ENCODE data around the gene EIF3B. TPM values are rescaled to one million over a fixed set of nuclear protein-coding genes. Genes with fewer than 3 reads are reported as not detected.

The EIF3B gene
- total and polyA plus RNA-seq, 4 donors = 82.5 to 133 (median 96.0) TPM

- TF ChIP-seq, protein P1, sequence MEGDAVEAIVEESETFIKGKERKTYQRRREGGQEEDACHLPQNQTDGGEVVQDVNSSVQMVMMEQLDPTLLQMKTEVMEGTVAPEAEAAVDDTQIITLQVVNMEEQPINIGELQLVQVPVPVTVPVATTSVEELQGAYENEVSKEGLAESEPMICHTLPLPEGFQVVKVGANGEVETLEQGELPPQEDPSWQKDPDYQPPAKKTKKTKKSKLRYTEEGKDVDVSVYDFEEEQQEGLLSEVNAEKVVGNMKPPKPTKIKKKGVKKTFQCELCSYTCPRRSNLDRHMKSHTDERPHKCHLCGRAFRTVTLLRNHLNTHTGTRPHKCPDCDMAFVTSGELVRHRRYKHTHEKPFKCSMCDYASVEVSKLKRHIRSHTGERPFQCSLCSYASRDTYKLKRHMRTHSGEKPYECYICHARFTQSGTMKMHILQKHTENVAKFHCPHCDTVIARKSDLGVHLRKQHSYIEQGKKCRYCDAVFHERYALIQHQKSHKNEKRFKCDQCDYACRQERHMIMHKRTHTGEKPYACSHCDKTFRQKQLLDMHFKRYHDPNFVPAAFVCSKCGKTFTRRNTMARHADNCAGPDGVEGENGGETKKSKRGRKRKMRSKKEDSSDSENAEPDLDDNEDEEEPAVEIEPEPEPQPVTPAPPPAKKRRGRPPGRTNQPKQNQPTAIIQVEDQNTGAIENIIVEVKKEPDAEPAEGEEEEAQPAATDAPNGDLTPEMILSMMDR (IDR thresholded peaks at IDR 0.05; ENCODE audit: control extremely low read depth, extremely low read depth) = no peak
- ATAC-seq (ENCODE audit: insufficient read depth, low FRiP score) = no peak
- Histone ChIP-seq H3K27me3 (ENCODE audit: control insufficient read depth in 3 of 3, insufficient read depth in 3 of 3, low read length in 2 of 3) (no peaks in the 10 kb centered on the region), H3K4me1 (ENCODE audit: control insufficient read depth in 5 of 5, insufficient read depth in 5 of 5, low read length in 5 of 5) (peaks cover 0 to 10% (median 0%) of the 10 kb centered on the region in 5 donors), H3K9me3 (ENCODE audit: control insufficient read depth in 4 of 4, insufficient read depth in 3 of 4, low read length in 3 of 4) (no peaks in the 10 kb centered on the region), H3K4me3 (no peak overlapping the region), H3K36me3 (ENCODE audit: control insufficient read depth in 4 of 4, insufficient read depth in 4 of 4, low read length in 4 of 4) (peaks cover 0 to 4% (median 1%) of the 10 kb centered on the region in 4 donors), H3K27ac (ENCODE audit: low read depth in 1 of 2, low read length in 1 of 2) (no peak overlapping the region), H3K9ac (ENCODE audit: insufficient read depth in 1 of 2, low read length in 2 of 2) (no peak overlapping the region)
- WGBS, 2 donors = 41 to 72% methylated on average over 7 of the region's 7 CpGs
- no peak for DNase-seq
Observed at GRCh38 chr7:2307690-2308107, 46.9 kb upstream of the EIF3B start.

DNA sequence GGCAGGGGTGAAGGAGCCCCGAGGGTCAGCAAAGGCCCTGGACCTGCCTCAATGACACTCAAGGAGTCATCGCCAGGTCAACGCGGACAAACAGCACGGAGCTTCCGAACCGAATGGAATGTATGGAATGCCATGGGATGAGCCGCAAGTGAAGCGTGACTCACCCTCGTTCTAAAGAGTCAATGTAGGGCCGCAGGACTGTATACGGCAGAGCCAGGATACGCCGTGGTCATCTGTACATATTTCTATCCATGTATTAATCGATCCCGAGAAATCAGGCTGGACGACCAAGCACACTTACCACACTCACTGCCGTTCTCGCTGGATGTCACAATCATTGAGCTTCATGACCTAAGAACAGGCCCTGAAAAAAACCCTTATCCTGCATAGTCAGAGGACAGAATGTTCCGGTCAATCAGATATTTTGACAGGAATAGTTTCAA, 44.7 kb upstream of the EIF3B start:
- Histone ChIP-seq H3K4me1 (ENCODE audit: control insufficient read depth in 5 of 5, insufficient read depth in 5 of 5, low read length in 5 of 5) (peaks cover 0 to 11% (median 4%) of the 10 kb centered on the region in 5 donors), H3K27me3 (ENCODE audit: control insufficient read depth in 3 of 3, insufficient read depth in 3 of 3, low read length in 2 of 3) (no peaks in the 10 kb centered on the region), H3K9me3 (ENCODE audit: control insufficient read depth in 4 of 4, insufficient read depth in 3 of 4, low read length in 3 of 4) (no peaks in the 10 kb centered on the region), H3K9ac (ENCODE audit: insufficient read depth in 1 of 2, low read length in 2 of 2) (no peak overlapping the region), H3K36me3 (ENCODE audit: control insufficient read depth in 4 of 4, insufficient read depth in 4 of 4, low read length in 4 of 4) (peaks cover 0 to 4% (median 1%) of the 10 kb centered on the region in 4 donors), H3K4me3 (no peak overlapping the region), H3K27ac (ENCODE audit: low read depth in 1 of 2, low read length in 1 of 2) (no peak overlapping the region)
- ATAC-seq (ENCODE audit: insufficient read depth, low FRiP score) (no peak), DNase-seq (no peak)
- 80 to 85% methylated on average over 20 of the region's 20 CpGs for WGBS, 2 donors
- TF ChIP-seq, protein P1 (IDR thresholded peaks at IDR 0.05; ENCODE audit: control extremely low read depth, extremely low read depth) = no peak

DNA sequence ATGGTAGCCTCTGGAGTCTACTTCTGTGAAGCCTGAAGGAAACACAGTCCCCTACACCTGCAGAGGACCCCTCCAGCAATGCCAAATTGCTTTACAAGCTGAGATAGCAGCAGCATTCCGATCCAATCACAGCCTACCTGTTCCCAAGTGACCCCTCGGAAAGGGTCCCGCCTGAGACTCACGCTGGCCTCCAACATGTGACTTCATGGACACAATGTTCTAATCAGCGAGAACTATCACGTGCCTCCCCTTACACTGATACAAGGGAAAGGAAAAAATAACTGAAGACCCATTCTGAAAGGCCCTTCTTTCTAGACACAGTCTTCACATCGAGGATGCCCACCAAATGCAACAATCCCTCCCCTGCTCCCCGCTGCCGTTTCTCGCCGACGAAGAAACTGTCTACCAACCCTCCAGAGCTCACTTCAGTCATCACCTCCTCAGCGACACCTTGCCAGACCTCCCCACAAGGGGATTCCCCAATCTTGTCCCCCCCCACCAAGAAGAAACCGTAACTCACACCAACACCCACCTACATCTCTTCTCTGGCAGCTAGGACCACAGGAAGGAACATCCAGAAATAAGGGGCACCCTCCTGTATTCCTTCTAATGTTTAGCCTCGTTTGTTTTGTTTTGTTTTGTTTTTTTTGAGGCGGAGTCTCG, 42.2 kb upstream of the EIF3B start:
- H3K9ac ChIP-seq (ENCODE audit: insufficient read depth in 1 of 2, low read length in 2 of 2) = no peak overlapping the region
- peaks cover 0 to 8% (median 4%) of the 10 kb centered on the region in 5 donors for H3K4me1 ChIP-seq (ENCODE audit: control insufficient read depth in 5 of 5, insufficient read depth in 5 of 5, low read length in 5 of 5)
- H3K9me3 ChIP-seq (ENCODE audit: control insufficient read depth in 4 of 4, insufficient read depth in 3 of 4, low read length in 3 of 4) = peaks cover 0 to 2% (median 0%) of the 10 kb centered on the region in 4 donors
- no peaks in the 10 kb centered on the region for H3K27me3 ChIP-seq (ENCODE audit: control insufficient read depth in 3 of 3, insufficient read depth in 3 of 3, low read length in 2 of 3)
- TF ChIP-seq, protein P1 (IDR thresholded peaks at IDR 0.05; ENCODE audit: control extremely low read depth, extremely low read depth) = no peak
- no peak overlapping the region for H3K4me3 ChIP-seq
- ATAC-seq (ENCODE audit: insufficient read depth, low FRiP score) (no peak), DNase-seq (no peak)
- peaks cover 0 to 4% (median 1%) of the 10 kb centered on the region in 4 donors for H3K36me3 ChIP-seq (ENCODE audit: control insufficient read depth in 4 of 4, insufficient read depth in 4 of 4, low read length in 4 of 4)
- WGBS, 2 donors = 89 to 91% methylated on average over 17 of the region's 17 CpGs
- no peak overlapping the region for H3K27ac ChIP-seq (ENCODE audit: low read depth in 1 of 2, low read length in 1 of 2)

Measured in lung (tissue), 12 donors.